Small intestine (tissue), 7 donors: ENCODE data around the gene PLCB3. TPM values are rescaled to one million over a fixed set of nuclear protein-coding genes. Genes with fewer than 3 reads are reported as not detected.
"Not testable (repeated sequence)": the region's sequence is repeated elsewhere in the genome, so short reads cannot be mapped to it uniquely, and the experiment has no call there.

ENCODE experiments used
- DNase-seq, 2 donors: peaks; one replicate each; pipeline versions ENCODE4 v3.0.0 to v3.0.0-alpha.2; 2013
- FAIRE-seq: peaks from 2 replicates; lab custom pipeline; 2012; peaks lifted over from hg19 to GRCh38; lab: Jason Lieb, UNC
- H3K27ac ChIP-seq, 3 donors: one replicate each; pipeline ENCODE4 v1.5.1; 2013; ENCODE audit warnings: low read length in 2 of 3, mild to moderate bottlenecking in 2 of 3, control low read depth in 1 of 3, inconsistent platforms in 1 of 3, low read depth in 1 of 3, moderate library complexity in 1 of 3
- H3K27me3 ChIP-seq, 3 donors: one replicate each; pipeline ENCODE4 v1.6.1; 2013; ENCODE audit warnings: low read length in 3 of 3, inconsistent platforms in 1 of 3; ENCODE audit not compliant: control insufficient read depth in 3 of 3, insufficient read depth in 3 of 3
- H3K36me3 ChIP-seq, 3 donors: one replicate each; pipeline ENCODE4 v1.6.1; 2013; ENCODE audit warnings: low read length in 3 of 3, inconsistent platforms in 1 of 3, low read depth in 1 of 3, mild to moderate bottlenecking in 1 of 3, moderate library complexity in 1 of 3; ENCODE audit not compliant: control insufficient read depth in 3 of 3, insufficient read depth in 2 of 3
- H3K4me1 ChIP-seq, 3 donors: one replicate each; pipeline ENCODE4 v1.6.1; 2013; ENCODE audit warnings: low read length in 2 of 3, inconsistent platforms in 1 of 3, low read depth in 1 of 3, mild to moderate bottlenecking in 1 of 3, moderate library complexity in 1 of 3; ENCODE audit not compliant: control insufficient read depth in 3 of 3, insufficient read depth in 2 of 3
- H3K4me3 ChIP-seq, 3 donors: one replicate each; pipeline ENCODE4 v1.5.1; 2013; ENCODE audit warnings: low read length in 3 of 3, control low read depth in 1 of 3, inconsistent platforms in 1 of 3, low read depth in 1 of 3, mild to moderate bottlenecking in 1 of 3, moderate library complexity in 1 of 3
- H3K9me3 ChIP-seq, 2 donors: one replicate each; pipeline ENCODE4 v1.6.1; 2013; ENCODE audit warnings: low read depth in 1 of 2, low read length in 1 of 2; ENCODE audit not compliant: control insufficient read depth in 2 of 2, insufficient read depth in 1 of 2
- WGBS, 3 donors: extraction: QIAGEN DNeasy Blood & Tissue Kit; methylation state at CpG; one replicate each; pipeline ENCODE4 v1.1.7; 2013; 5-methylcytosine and 5-hydroxymethylcytosine counted together
- polyA plus RNA-seq, 4 donors: library from polyadenylated mRNA; stranded (reverse) in 3 of 4; unstranded in 1 of 4; fragments of 200-250 nt in 3 of 4; fragments of 120-200 nt in 1 of 4; gene quantifications; one replicate each; pipeline versions ENCODE4 v1.2.1 to v1.2.3, GENCODE V29; 2013
- donor health status: healthy with polysubstance abuse.
- donor health status: control.
- donor health status: control.
- donor health status: Bipolar disorder and iron deficiency.
- donor health status: healthy.

The PLCB3 gene
- polyA plus RNA-seq, 4 donors: 108 to 191 (median 125) TPM

- Histone ChIP-seq H3K36me3 (peaks cover 0 to 74% (median 15%) of the 10 kb centered on the region in 3 donors), H3K9me3 (no peaks in the 10 kb centered on the region), H3K27ac (peak overlapping the region in 1 of 3 donors; percentile 62), H3K27me3 (no peaks in the 10 kb centered on the region), H3K4me3 (no peak overlapping the region), H3K4me1 (peaks cover 2 to 24% (median 3%) of the 10 kb centered on the region in 3 donors)
- WGBS, 3 donors: 83 to 86% (median 83%) methylated on average over 23 to 24 of the region's 24 CpGs
- no peak for FAIRE-seq
- no peak for DNase-seq
These were observed 63.7 kb downstream of the PLCB3 start for GRCh38 chr11:64314805-64315561.

DNA sequence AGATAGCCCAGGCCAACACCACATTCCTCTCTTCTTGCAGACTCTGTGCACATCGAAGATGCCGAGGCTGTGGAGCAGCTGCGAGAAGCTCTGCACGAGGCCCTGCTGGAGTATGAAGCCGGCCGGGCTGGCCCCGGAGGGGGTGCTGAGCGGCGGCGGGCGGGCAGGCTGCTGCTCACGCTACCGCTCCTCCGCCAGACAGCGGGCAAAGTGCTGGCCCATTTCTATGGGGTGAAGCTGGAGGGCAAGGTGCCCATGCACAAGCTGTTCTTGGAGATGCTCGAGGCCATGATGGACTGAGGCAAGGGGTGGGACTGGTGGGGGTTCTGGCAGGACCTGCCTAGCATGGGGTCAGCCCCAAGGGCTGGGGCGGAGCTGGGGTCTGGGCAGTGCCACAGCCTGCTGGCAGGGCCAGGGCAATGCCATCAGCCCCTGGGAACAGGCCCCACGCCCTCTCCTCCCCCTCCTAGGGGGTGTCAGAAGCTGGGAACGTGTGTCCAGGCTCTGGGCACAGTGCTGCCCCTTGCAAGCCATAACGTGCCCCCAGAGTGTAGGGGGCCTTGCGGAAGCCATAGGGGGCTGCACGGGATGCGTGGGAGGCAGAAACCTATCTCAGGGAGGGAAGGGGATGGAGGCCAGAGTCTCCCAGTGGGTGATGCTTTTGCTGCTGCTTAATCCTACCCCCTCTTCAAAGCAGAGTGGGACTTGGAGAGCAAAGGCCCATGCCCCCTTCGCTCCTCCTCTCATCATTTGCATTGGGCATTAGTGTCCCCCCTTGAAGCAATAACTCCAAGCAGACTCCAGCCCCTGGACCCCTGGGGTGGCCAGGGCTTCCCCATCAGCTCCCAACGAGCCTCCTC lies 64.6 kb downstream of the PLCB3 start:
- 74 to 77% (median 75%) methylated on average over 21 to 25 of the region's 25 CpGs for WGBS, 3 donors
- not testable (repeated sequence) for H3K27me3 ChIP-seq, FAIRE-seq, H3K9me3 ChIP-seq
- Histone ChIP-seq H3K4me3 (peak overlapping the region in 1 of 3 donors; percentile 94), H3K4me1 (peaks cover 2 to 27% (median 3%) of the 10 kb centered on the region in 3 donors), H3K36me3 (peaks cover 0 to 75% (median 15%) of the 10 kb centered on the region in 3 donors), H3K27ac (peak overlapping the region in 2 of 3 donors; percentile 54 to 96)
- DNase-seq: peak in 1 of 2 donors; percentile 5

DNA sequence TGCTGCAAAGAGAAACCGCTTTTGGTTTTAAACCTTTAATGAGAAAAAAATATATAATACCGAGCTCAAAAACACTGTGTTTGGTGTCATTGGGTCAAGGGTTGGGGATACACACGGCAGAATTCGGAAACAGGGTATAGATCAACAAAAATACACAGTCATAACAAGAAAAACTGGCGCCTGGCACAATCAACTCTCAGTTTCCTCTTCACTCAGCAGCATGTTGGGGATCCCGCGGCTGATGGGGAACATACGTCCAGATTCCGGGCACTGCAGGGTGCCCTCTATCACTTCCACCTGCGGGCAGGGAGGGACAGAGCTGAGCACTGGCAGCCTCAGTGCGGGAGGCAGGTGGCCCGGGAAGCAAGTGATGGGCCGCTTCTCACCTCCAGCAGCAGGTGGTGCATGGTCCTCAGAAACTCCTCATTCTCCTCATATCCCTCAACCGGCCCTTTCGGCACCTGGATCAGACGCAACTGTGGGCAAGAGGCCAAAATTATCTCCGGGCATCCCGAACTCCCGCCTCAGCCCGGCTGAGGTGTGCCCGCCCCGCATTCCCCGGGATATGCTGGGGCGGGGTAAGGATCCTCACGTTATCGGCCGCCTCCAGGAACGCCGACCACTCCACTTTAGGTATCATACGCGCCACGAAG lies 65.5 kb downstream of the PLCB3 start:
- peak overlapping the region; percentile 96 to 98 (median 97) for H3K27ac ChIP-seq
- H3K36me3 ChIP-seq: peaks cover 0 to 76% (median 15%) of the 10 kb centered on the region in 3 donors
- peak; percentile 8 to 71 for DNase-seq
- H3K4me3 ChIP-seq: peak overlapping the region; percentile 51 to 94 (median 87)
- peaks cover 2 to 35% (median 3%) of the 10 kb centered on the region in 3 donors for H3K4me1 ChIP-seq
- H3K27me3 ChIP-seq: no peaks in the 10 kb centered on the region
- no peaks in the 10 kb centered on the region for H3K9me3 ChIP-seq
- 3 to 5% (median 3%) methylated on average over 32 of the region's 32 CpGs for WGBS, 3 donors
- FAIRE-seq: no peak

DNA sequence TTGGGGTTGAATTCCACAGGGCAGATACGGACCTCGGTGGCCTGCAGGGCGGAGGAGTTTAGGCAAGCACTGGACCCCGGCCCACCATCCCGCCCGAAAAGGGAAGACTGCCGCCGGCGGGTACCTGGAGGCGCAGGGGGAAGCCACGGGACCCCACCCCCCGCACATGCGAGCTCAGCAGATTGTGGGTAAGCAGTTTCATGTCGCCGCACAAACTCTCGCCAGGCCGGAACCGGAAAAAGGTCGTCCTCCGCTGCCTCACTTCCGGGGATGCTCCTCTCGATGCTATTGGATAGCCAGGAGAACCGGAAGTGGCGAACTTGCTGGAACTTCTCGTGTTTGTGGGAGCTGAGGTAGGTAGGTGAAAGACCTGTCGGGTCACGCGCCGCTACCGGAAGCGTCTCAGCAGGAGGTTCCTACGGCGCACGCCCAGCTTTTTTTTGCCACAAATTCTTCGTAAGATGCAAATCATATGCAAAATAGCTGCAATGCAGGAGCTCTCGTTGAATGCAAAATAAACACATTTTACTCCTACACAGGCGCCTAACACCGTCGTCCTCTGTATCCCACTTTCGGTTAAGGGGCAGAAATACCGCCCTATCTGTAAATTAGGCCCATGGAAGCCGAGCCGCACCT lies 66.1 kb downstream of the PLCB3 start, which contains the start of gene TRMT112:
TSS of gene TRMT112 (minus strand) at position 235 of the 636 bp plus-strand sequence. CDS start at position 202, 33 bp downstream.
- WGBS, 3 donors: 0% methylated on average over 40 to 43 of the region's 43 CpGs
- Histone ChIP-seq H3K4me1 (peaks cover under 1 to 41% (median 3%) of the 10 kb centered on the region in 3 donors), H3K4me3 (peak within 1 kb of the TSS; percentile 55 to 94 (median 87)), H3K27ac (peak within 1 kb of the TSS; percentile 96 to 98 (median 98)), H3K9me3 (no peaks in the 10 kb centered on the region), H3K36me3 (peaks cover 0 to 79% (median 15%) of the 10 kb centered on the region in 3 donors), H3K27me3 (no peaks in the 10 kb centered on the region)
- FAIRE-seq (no peak), DNase-seq (peak; percentile 98 to 99)

DNA sequence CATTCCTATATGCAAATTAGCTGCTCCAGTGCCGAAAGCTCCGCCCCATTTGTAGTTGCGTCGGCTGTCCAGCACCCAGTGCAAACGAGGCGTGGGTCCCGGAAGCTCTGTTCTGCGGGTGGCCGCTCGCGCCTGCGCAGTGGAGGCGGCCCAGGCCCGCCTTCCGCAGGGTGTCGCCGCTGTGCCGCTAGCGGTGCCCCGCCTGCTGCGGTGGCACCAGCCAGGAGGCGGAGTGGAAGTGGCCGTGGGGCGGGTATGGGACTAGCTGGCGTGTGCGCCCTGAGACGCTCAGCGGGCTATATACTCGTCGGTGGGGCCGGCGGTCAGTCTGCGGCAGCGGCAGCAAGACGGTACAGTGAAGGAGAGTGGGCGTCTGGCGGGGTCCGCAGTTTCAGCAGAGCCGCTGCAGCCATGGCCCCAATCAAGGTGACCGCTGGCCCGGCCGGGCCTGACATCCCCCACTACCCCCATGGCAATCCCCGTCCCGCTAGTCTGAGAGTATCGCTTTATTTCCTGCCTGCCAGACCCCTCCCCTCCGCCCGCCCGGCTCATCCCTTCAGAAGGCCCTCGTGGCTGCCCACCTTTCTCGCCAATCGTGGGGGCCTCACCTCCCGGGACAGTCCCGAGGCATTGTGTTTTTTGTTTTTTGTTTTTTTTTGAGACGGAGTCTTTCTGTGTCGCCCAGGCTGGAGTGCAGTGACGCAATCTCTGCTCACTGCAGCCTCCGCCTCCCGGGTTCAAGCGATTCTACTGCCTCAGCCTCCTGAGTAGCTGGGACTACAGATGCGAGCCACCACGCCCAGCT lies 66.8 kb downstream of the PLCB3 start, which contains the start of gene PRDX5:
TSS of gene PRDX5 (plus strand) at position 161 of the 805 bp plus-strand sequence. CDS start at position 256, 95 bp downstream.
- Histone ChIP-seq H3K4me3 (peak within 1 kb of the TSS; percentile 55 to 94 (median 87)), H3K27me3 (no peaks in the 10 kb centered on the region), H3K9me3 (no peaks in the 10 kb centered on the region), H3K36me3 (peaks cover 0 to 79% (median 13%) of the 10 kb centered on the region in 3 donors), H3K27ac (peak within 1 kb of the TSS; percentile 96 to 98 (median 98)), H3K4me1 (peaks cover 0 to 49% (median 3%) of the 10 kb centered on the region in 3 donors)
- no peak for FAIRE-seq
- 0 to 1% (median 1%) methylated on average over 59 to 61 of the region's 61 CpGs for WGBS, 3 donors
- peak; percentile 98 for DNase-seq

Other genes with a start within 250 kb of the PLCB3 start
- under 1 TPM in 2 of 4 donors, not detected in 2; 0.43 to 0.86 TPM for gene FLRT1, start 215.6 kb upstream of the PLCB3 start, polyA plus RNA-seq
- 100 to 1,000 TPM in 1 of 4 donors, 10 to 100 TPM in 3; 13.1 to 137 (median 17.8) TPM for gene MACROD1, start 85.4 kb upstream of the PLCB3 start, polyA plus RNA-seq
- gene STIP1, start 65.4 kb upstream of the PLCB3 start, polyA plus RNA-seq: 10 to 100 TPM; 38.6 to 99.3 (median 58.8) TPM
- 10 to 100 TPM; 11.4 to 32.2 (median 23.5) TPM for gene FERMT3, start 44.8 kb upstream of the PLCB3 start, polyA plus RNA-seq
- gene TRPT1, start 25.3 kb upstream of the PLCB3 start, polyA plus RNA-seq: 100 to 1,000 TPM in 1 of 4 donors, 10 to 100 TPM in 3; 46.5 to 115 (median 68.0) TPM
- 100 to 1,000 TPM in 1 of 4 donors, 10 to 100 TPM in 3; 40.0 to 140 (median 95.3) TPM for gene NUDT22, start 25.3 kb upstream of the PLCB3 start, polyA plus RNA-seq
- 100 to 1,000 TPM in 2 of 4 donors, 10 to 100 TPM in 2; 50.6 to 164 (median 93.6) TPM for gene DNAJC4, start 21.0 kb upstream of the PLCB3 start, polyA plus RNA-seq
- gene VEGFB, start 16.9 kb upstream of the PLCB3 start, polyA plus RNA-seq: 100 to 1,000 TPM in 1 of 4 donors, 10 to 100 TPM in 3; 34.8 to 109 (median 48.1) TPM
- 100 to 1,000 TPM in 3 of 4 donors, 10 to 100 TPM in 1; 80.6 to 268 (median 213) TPM for gene FKBP2, start 10.4 kb upstream of the PLCB3 start, polyA plus RNA-seq
- 100 to 1,000 TPM in 3 of 4 donors, 10 to 100 TPM in 1; 46.9 to 161 (median 143) TPM for gene PPP1R14B, start 4.6 kb upstream of the PLCB3 start, polyA plus RNA-seq
- 10 to 100 TPM; 41.2 to 98.6 (median 74.1) TPM for gene BAD, start 33.1 kb downstream of the PLCB3 start, polyA plus RNA-seq
- gene GPR137, start 34.3 kb downstream of the PLCB3 start, polyA plus RNA-seq: 10 to 100 TPM; 16.5 to 27.9 (median 18.9) TPM
- not detected for gene KCNK4, start 39.8 kb downstream of the PLCB3 start, polyA plus RNA-seq
- under 1 TPM in 2 of 4 donors, not detected in 2; 0.15 to 0.58 TPM for gene CATSPERZ, start 48.8 kb downstream of the PLCB3 start, polyA plus RNA-seq
- 100 to 1,000 TPM in 3 of 4 donors, 10 to 100 TPM in 1; 85.1 to 417 (median 298) TPM for gene ESRRA, start 54.0 kb downstream of the PLCB3 start, polyA plus RNA-seq
- 100 to 1,000 TPM in 3 of 4 donors, 10 to 100 TPM in 1; 99.3 to 188 (median 172) TPM for gene TRMT112, start 66.0 kb downstream of the PLCB3 start, polyA plus RNA-seq
- 100 to 1,000 TPM; 229 to 668 (median 548) TPM for gene PRDX5, start 66.6 kb downstream of the PLCB3 start, polyA plus RNA-seq
- 100 to 1,000 TPM in 2 of 4 donors, 10 to 100 TPM in 2; 13.7 to 363 (median 89.8) TPM for gene CCDC88B, start 88.7 kb downstream of the PLCB3 start, polyA plus RNA-seq
- gene RPS6KA4, start 107.6 kb downstream of the PLCB3 start, polyA plus RNA-seq: 10 to 100 TPM; 27.5 to 33.4 (median 29.3) TPM